Fibroblast of pulmonary artery (primary cell): ENCODE measurements around the gene DMP1.
"Not testable (repeated sequence)": the region's sequence is repeated elsewhere in the genome, so short reads cannot be mapped to it uniquely, and the experiment has no call there.

Source experiments
- DNase-seq: peaks from one replicate; pipeline ENCODE4 v3.0.0-alpha.2; 2010; ENCODE audit warnings: low read depth
- H3K4me3 ChIP-seq: replicated peaks from 2 replicates; pipeline ENCODE4 v1.5.1; 2011; ENCODE audit warnings: low read depth, mild to moderate bottlenecking, control low read depth, low read length, moderate library complexity
- TF ChIP-seq, protein P1 (sequence below): IDR thresholded peaks from 2 replicates; pipeline ENCODE4 v1.5.1; 2011; ENCODE audit warnings: mild to moderate bottlenecking, control low read depth, low read length, inconsistent platforms; ENCODE audit errors: missing control alignments

Gene DMP1

DNA sequence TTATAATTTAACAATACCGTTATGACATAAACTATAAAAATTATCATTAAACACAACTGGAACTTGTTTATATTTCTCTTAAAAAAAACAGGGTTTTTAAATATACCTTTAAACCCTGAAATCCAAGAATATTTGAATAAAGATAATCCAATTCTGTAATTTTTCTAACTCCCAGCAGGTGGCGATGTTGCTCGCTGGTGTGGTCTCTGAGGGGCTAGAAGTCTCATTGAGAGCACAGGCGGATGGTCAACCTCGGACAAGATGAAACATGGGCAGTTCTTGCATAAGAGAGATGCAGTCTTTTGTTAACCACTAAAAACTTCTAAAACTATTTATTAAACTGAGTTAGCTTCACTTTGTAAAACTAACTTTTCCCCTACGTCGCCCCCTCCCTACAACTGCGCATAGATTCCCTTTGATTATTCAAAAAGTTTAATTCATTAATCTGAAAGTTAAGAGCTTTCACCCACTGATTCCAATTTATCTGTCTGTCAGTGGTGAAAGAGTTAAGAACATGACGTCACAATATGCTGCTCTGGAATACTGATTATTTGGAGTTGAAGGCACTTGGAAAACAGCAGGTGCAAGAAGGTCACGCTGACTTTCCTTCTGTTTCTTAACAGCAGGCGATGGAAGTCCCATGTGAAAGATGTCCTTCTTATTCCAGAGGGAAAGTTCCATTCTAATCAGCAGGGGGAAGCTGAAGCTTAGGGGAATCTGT lies 29.5 kb downstream of the DMP1 start:
- TF ChIP-seq, protein P1, sequence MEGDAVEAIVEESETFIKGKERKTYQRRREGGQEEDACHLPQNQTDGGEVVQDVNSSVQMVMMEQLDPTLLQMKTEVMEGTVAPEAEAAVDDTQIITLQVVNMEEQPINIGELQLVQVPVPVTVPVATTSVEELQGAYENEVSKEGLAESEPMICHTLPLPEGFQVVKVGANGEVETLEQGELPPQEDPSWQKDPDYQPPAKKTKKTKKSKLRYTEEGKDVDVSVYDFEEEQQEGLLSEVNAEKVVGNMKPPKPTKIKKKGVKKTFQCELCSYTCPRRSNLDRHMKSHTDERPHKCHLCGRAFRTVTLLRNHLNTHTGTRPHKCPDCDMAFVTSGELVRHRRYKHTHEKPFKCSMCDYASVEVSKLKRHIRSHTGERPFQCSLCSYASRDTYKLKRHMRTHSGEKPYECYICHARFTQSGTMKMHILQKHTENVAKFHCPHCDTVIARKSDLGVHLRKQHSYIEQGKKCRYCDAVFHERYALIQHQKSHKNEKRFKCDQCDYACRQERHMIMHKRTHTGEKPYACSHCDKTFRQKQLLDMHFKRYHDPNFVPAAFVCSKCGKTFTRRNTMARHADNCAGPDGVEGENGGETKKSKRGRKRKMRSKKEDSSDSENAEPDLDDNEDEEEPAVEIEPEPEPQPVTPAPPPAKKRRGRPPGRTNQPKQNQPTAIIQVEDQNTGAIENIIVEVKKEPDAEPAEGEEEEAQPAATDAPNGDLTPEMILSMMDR = peak; percentile 79
- DNase-seq = peak; percentile 82
- H3K4me3 ChIP-seq = no peak overlapping the region

DNA sequence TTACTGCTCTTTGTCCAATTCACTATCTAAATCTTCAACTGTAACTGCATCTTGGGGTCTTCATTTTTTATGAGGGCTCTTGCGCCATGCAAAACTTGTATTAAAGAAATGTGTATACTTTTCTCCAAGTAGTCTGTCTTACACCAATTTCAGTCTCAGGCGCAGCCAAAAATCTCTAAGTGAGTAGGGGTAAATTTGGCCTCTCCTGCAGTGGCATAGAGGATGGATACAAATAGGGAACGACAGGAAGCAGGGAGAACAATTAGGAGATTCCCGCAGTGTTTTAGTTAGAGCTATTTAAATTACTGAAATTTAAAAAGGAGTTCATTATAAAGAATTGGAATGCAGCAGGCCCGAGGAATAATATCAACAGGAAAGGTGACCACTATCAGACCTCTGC lies 30.2 kb downstream of the DMP1 start:
- no peak overlapping the region for H3K4me3 ChIP-seq
- TF ChIP-seq, protein P1 = no peak
- no peak for DNase-seq

DNA sequence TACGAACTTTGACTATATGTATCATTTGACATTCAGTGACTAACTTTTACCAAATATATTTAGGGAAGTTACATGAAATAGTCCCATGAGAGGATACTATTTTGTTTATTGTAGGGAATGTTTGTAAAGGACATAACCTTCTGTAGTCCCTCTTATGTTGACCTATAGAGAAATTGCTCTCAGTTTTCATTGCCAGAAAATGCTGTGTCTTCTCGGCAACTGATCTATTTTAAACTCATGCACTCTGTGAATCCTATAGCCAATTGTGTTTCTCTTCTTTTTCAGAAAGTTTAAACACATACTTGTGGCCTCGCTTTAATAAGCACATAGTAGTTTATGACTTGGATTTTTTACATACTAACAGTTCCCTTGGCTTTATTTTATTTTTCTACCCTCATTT lies 38.2 kb downstream of the DMP1 start:
- no peak overlapping the region for H3K4me3 ChIP-seq
- TF ChIP-seq, protein P1 = no peak
- DNase-seq = no peak

DNA sequence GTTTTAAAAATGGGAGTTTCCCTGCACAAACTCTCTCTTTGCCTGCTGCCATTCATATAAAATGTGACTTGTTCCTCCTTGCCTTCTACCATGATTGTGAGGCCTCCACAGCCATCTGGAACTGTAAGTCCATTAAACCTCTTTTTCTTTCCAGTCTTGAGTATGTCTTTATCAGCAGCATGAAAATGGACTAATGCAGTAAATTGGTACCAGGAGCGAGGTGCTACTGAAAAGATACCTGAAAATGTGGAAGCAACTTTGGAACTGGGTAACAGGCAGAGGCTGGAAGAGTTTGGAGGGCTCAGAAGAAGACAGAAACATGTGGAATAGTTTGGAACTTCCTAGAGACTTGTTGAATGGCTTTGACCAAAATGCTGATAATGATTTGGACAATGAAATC lies 40.9 kb downstream of the DMP1 start:
- DNase-seq, H3K4me3 ChIP-seq: not testable (repeated sequence)

DNA sequence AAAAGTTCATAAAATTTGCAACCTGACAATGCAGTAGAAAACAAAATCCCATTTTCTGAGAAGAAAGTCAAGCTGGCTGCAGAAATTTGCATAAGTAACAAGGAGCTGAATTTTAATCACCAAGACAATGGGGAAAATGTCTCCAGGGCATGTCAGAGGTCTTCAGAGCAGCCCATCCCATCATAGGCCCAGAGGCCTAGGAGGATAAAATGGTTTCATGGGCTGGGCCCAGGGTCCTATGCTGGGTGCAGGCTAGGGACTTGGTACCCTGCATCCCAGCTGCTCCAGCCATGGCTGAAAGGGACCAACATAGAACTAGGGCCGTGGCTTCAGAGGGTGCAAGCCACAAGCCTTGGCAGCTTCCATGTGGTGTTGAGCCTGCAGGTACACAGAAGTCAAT lies 42.0 kb downstream of the DMP1 start:
- not testable (repeated sequence) for H3K4me3 ChIP-seq

DNA sequence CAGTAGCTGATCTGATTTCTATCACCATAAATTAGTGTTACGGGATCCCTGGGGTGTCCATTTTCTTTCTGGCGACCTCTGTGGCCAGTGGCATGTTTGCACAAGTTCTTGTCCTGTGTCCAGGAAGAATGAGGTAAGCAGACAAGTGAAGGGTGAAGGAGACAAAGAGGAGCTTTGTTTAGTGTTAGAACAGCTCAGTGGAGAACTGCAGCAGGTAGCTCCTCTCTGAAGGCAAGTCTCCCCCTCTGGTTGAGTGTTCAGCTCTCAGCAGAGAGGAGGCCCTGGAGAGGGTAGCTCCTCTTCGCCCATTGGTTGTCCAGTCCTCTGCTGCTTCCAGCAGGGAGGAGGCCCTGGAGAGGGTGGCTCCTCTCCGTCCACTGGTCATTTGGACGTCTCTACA lies 47.2 kb downstream of the DMP1 start:
- TF ChIP-seq, protein P1 = no peak
- no peak for DNase-seq

More for the DNA sequence above, 42.0 kb downstream of the DMP1 start:
- not testable (repeated sequence) for DNase-seq

DNA sequence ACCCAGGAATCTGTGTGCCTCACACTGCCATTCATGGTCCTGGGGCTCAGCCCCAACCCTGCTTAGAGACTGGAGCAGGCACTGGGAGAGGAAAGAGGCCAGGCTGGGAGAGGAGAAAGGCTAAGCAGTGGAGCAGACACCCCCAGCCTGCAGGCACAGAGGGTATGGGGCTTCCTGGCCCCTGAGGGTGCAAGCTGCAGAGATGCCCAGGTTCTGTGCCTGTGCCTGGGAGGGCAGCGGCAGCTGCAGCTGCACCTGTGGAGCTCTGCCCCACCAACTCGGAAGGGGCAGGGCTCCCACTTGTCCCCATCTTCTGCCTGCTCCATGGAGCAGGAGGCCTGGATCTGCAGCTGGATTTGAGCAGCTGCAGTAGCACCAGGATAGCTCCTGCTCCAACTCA lies 47.9 kb downstream of the DMP1 start:
- no peak for DNase-seq
- TF ChIP-seq, protein P1 = no peak

More for the DNA sequence above, 47.2 kb downstream of the DMP1 start:
- H3K4me3 ChIP-seq = no peak overlapping the region

DNA sequence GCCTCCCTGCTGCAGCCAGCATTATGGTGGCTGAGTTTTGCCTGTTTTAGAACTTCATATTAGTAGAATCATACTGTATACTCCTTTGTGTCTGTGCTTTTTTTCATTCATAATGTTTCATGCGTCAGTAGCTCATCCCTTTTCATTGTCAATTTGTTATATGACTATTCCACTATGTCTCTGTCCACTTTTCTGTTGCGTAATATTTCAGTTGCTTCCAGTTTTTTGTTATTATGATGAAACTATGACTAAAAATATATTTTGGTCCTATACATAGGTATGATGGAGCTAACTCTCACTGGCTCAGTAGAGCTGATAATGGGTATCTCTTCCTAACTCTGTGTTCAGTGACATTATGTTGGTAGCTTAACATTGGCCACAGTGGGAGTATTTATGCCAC lies 48.3 kb downstream of the DMP1 start:
- TF ChIP-seq, protein P1 = no peak
- no peak for DNase-seq
- no peak overlapping the region for H3K4me3 ChIP-seq

More for the DNA sequence above, 47.9 kb downstream of the DMP1 start:
- H3K4me3 ChIP-seq = no peak overlapping the region
